ENCODE measurements around the gene ROBO2.

DNA sequence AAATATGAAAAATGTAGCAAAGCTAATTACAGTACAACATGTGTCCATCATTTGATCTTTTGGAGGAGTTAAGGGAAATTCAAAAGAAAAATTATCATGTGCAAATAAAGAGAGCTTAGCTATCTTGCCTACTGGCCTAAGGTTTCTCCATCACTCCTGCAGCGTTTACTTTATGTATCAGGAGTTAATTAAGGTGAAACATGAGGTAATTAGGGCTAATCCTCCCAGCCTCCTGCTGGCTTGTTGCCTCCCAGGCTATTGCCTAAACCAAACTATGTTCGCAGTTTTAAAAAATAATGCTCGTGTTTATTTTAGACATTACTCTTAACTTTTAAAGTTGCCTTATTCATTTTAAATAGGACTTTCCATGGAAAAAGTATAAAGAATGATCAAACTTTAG is 367.5 kb downstream of the ROBO2 start:
- no peak for TF ChIP-seq POLR2AphosphoS5 (IDR thresholded peaks at IDR 0.05; ENCODE audit: low read depth)
- no peak for TF ChIP-seq CTCF (IDR thresholded peaks at IDR 0.05; ENCODE audit: insufficient read depth, low read length)
